ENCODE results near the gene TMEM245. TPM values are rescaled to one million over a fixed set of nuclear protein-coding genes. Genes with fewer than 3 reads are reported as not detected.
"Not testable (repeated sequence)": the region's sequence is repeated elsewhere in the genome, so short reads cannot be mapped to it uniquely, and the experiment has no call there.

The TMEM245 gene
- total RNA-seq, 1 donor = 37.6 TPM

GRCh38 chr9:109072821-109073435 is 46.8 kb downstream of the TMEM245 start:
- no peaks in the 10 kb centered on the region for H3K4me1 ChIP-seq (ENCODE audit: insufficient read depth, low read length)
- H3K9me3 ChIP-seq (ENCODE audit: low read depth, low read length) = no peaks in the 10 kb centered on the region
- H3K27me3 ChIP-seq (ENCODE audit: insufficient read depth, low read length) = no peaks in the 10 kb centered on the region
- H3K4me3 ChIP-seq (ENCODE audit: low read length) = no peak overlapping the region

DNA sequence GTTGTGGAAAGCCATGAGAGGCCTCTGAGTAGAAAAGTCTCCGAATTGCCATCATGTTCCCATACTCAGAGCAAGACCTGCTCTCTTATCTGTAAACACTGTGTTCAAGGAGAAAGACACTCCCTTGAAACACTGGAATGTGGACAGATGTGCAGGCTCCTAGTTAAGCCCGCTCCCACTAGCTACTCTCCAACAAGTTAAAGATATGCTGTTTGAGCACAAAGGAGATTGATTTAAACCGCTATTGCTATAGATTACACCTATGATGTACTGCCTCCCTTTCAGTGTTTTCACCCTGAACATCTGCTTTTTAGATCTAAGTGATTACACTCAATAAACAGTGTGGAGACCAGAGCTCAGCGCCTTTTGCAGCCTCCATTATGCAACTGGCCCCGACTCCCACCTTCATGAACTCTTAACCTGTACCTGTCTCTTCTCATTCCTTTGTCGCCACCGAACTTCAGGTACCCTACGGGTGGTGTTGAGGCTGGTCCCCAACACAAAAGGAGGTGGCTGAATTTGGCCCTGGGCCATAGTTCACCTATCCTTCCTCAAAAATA is 47.5 kb downstream of the TMEM245 start:
- no peaks in the 10 kb centered on the region for H3K9me3 ChIP-seq (ENCODE audit: low read depth, low read length)
- no peaks in the 10 kb centered on the region for H3K27me3 ChIP-seq (ENCODE audit: insufficient read depth, low read length)
- no peaks in the 10 kb centered on the region for H3K4me1 ChIP-seq (ENCODE audit: insufficient read depth, low read length)
- H3K4me3 ChIP-seq (ENCODE audit: low read length) = no peak overlapping the region

DNA sequence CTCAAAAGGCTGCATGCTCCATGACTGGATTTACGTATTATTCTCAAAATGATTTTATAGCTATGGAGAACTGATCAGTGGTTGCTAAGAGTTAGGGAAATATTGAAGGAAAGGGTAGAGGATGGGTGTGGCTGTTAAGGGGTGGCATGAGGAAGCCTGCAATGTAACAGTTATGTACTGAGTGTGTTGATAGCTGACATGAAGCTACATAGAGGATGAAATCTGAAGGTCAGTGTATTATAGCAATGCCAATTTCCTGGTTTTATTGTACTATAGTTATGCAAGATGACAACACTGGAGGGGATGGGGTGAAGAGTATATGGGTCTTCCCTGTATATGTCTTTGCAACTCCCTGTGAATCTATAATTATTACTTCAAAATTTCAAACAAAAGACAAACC is 51.0 kb downstream of the TMEM245 start:
- Histone ChIP-seq H3K27me3 (ENCODE audit: insufficient read depth, low read length) (no peaks in the 10 kb centered on the region), H3K4me1 (ENCODE audit: insufficient read depth, low read length) (no peaks in the 10 kb centered on the region), H3K4me3 (ENCODE audit: low read length) (no peak overlapping the region), H3K9me3 (ENCODE audit: low read depth, low read length) (no peaks in the 10 kb centered on the region)

DNA sequence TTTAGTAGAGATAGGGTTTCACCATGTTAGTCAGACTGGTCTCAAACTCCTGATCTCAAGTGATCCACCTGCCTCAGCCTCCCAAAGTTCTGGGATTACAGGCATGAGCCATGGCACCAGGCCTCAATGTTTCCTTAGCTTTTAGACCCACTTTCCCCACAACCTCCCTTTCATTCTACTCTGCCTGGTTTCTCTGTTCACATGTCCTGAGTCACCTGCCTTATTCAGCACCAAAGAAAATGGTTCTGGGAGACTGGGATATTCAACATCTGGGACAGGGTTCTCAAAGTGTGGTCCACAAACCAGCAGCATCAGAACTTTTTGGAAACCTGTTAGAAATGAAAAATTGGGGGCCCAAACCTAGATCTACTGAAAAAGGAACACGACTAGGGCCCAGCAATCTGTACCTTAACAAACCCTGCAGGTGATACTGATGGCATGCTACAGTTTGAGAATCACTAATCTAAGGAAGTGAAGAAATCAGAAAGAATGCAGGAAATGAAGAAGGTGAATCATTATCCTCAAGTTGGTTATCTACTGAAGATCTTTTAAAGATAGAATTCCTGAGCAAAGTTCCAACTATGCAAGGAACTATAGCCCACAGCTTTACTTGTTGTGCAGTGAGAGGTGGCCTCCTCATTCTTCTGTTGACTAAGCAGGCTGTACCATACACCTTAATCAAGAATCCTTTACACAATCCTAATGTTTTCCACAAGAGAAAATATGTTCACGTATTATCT is 54.6 kb downstream of the TMEM245 start:
- Histone ChIP-seq H3K4me1 (ENCODE audit: insufficient read depth, low read length) (no peaks in the 10 kb centered on the region), H3K9me3 (ENCODE audit: low read depth, low read length) (no peaks in the 10 kb centered on the region), H3K4me3 (ENCODE audit: low read length) (no peak overlapping the region), H3K27me3 (ENCODE audit: insufficient read depth, low read length) (no peaks in the 10 kb centered on the region)

DNA sequence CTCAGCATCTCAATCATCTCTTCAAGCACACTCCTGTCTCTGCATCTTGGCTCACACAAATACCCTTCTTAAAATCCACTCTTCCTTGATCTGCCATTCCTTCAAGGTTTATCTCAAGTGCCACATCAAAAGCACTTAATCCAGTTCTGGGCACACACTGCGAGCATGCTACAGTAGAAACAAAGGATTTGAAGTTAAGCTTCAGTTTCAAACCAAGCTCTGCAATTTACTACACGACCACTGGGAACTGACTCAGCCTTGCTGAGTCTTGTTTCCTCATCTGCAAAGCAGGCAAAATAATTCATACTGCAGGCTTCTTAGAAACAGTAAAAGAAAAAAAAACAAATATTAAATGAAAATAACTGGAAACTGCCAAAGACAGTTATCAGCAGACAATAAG is 56.0 kb downstream of the TMEM245 start:
- Histone ChIP-seq H3K4me3 (ENCODE audit: low read length) (no peak overlapping the region), H3K4me1 (ENCODE audit: insufficient read depth, low read length) (no peaks in the 10 kb centered on the region), H3K27me3 (ENCODE audit: insufficient read depth, low read length) (no peaks in the 10 kb centered on the region), H3K9me3 (ENCODE audit: low read depth, low read length) (no peaks in the 10 kb centered on the region)

- no peaks in the 10 kb centered on the region for H3K9me3 ChIP-seq (ENCODE audit: low read depth, low read length)
- H3K27me3 ChIP-seq (ENCODE audit: insufficient read depth, low read length) = no peaks in the 10 kb centered on the region
- no peak overlapping the region for H3K4me3 ChIP-seq (ENCODE audit: low read length)
- no peaks in the 10 kb centered on the region for H3K4me1 ChIP-seq (ENCODE audit: insufficient read depth, low read length)
These were observed 57.2 kb downstream of the TMEM245 start for GRCh38 chr9:109062543-109062942.

GRCh38 chr9:109060191-109060590 is 59.6 kb downstream of the TMEM245 start:
- Histone ChIP-seq H3K27me3 (ENCODE audit: insufficient read depth, low read length) (no peaks in the 10 kb centered on the region), H3K4me3 (ENCODE audit: low read length) (no peak overlapping the region), H3K4me1 (ENCODE audit: insufficient read depth, low read length) (no peaks in the 10 kb centered on the region), H3K9me3 (ENCODE audit: low read depth, low read length) (no peaks in the 10 kb centered on the region)

- not testable (repeated sequence) for H3K27me3 ChIP-seq (ENCODE audit: insufficient read depth, low read length); H3K4me1 ChIP-seq (ENCODE audit: insufficient read depth, low read length); H3K4me3 ChIP-seq (ENCODE audit: low read length); H3K9me3 ChIP-seq (ENCODE audit: low read depth, low read length)
These were observed 66.6 kb downstream of the TMEM245 start for GRCh38 chr9:109053121-109053520.

GRCh38 chr9:109052416-109052815 is 67.3 kb downstream of the TMEM245 start:
- H3K27me3 ChIP-seq (ENCODE audit: insufficient read depth, low read length) = no peaks in the 10 kb centered on the region
- no peaks in the 10 kb centered on the region for H3K9me3 ChIP-seq (ENCODE audit: low read depth, low read length)
- no peaks in the 10 kb centered on the region for H3K4me1 ChIP-seq (ENCODE audit: insufficient read depth, low read length)
- H3K4me3 ChIP-seq (ENCODE audit: low read length) = no peak overlapping the region

DNA sequence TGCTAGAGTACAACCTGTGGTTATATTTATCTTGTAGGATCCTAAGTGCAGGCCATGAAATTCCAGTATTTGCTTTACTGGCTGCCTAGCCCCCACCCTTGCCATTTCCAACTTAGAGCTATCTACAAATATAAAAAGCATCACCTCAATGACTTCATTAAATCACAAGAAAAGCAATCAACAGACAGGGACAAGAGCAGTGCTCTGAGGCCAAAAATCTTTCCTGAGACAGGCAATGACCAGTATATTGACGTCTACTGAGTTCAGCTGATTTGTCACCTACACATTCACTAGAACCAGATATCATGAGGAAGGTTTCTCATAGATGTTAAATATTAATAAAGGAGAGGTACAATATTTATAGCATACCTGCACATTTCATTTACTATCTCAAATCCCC is 68.0 kb downstream of the TMEM245 start:
- Histone ChIP-seq H3K4me1 (ENCODE audit: insufficient read depth, low read length) (no peaks in the 10 kb centered on the region), H3K4me3 (ENCODE audit: low read length) (no peak overlapping the region), H3K27me3 (ENCODE audit: insufficient read depth, low read length) (no peaks in the 10 kb centered on the region), H3K9me3 (ENCODE audit: low read depth, low read length) (no peaks in the 10 kb centered on the region)

DNA sequence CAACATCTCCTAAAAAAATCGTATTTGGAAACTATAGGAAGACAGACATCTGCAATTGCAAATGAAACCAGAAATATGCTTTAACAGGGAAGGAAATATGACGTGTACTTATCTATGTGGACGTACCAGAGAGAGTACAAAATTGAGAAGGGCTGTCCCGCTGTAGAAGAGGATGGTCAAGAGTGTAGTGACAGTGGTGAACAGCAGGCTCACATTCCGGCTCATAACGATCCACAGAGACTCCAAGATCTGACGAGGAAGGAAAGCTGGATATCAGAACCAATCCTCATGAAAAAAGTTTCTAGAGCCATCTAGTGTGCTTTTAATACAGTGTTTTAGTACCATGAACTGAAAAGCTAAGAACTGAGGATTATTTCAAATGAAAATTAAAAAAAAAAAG is 69.3 kb downstream of the TMEM245 start:
- H3K4me1 ChIP-seq (ENCODE audit: insufficient read depth, low read length) = no peaks in the 10 kb centered on the region

DNA sequence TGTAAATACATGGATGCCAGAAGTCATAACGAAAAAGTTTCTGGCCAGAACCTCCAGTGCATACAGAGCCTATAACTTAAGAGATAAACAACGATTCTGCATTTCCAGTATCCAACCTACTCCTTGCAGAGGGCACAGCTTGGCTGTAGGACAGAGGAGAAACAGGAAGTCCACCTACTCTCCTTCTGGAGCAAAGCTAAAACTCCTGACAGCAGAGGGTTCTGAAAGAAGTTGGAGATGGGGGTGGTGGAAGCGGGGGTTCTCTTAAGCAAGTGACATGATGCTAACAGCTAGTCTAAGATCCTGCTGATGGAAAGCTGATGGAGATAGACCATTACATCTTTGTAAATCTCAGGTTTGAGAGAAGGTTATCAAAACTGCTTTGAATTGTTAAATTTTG is 70.9 kb downstream of the TMEM245 start:
- H3K9me3 ChIP-seq (ENCODE audit: low read depth, low read length) = no peaks in the 10 kb centered on the region
- no peaks in the 10 kb centered on the region for H3K4me1 ChIP-seq (ENCODE audit: insufficient read depth, low read length)
- H3K4me3 ChIP-seq (ENCODE audit: low read length) = no peak overlapping the region
- H3K27me3 ChIP-seq (ENCODE audit: insufficient read depth, low read length) = no peaks in the 10 kb centered on the region

More for the DNA sequence above, 69.3 kb downstream of the TMEM245 start:
- Histone ChIP-seq H3K27me3 (ENCODE audit: insufficient read depth, low read length) (no peaks in the 10 kb centered on the region), H3K4me3 (ENCODE audit: low read length) (no peak overlapping the region), H3K9me3 (ENCODE audit: low read depth, low read length) (no peaks in the 10 kb centered on the region)

GRCh38 chr9:109047259-109047658 is 72.5 kb downstream of the TMEM245 start:
- Histone ChIP-seq H3K4me1 (ENCODE audit: insufficient read depth, low read length) (no peaks in the 10 kb centered on the region), H3K9me3 (ENCODE audit: low read depth, low read length) (no peaks in the 10 kb centered on the region), H3K4me3 (ENCODE audit: low read length) (no peak overlapping the region), H3K27me3 (ENCODE audit: insufficient read depth, low read length) (no peaks in the 10 kb centered on the region)

DNA sequence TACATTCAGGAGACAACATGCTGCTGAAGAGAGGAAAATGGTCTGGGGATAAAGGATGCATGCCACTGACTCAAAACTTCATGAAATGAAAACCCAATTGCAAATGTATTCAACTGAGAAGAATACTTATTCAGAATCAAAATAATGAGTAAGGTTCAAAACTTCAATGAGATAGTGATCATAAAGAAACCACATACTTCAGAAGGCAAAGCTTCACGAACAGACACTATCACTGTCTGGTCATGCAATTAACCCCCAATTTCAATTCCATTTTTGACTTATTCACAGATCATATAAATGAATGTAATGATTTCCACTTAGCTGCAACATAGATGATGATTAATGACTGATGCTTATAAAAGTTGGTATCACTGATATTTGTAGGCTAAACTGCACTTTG is 73.4 kb downstream of the TMEM245 start:
- Histone ChIP-seq H3K27me3 (ENCODE audit: insufficient read depth, low read length) (no peaks in the 10 kb centered on the region), H3K4me3 (ENCODE audit: low read length) (no peak overlapping the region), H3K9me3 (ENCODE audit: low read depth, low read length) (no peaks in the 10 kb centered on the region), H3K4me1 (ENCODE audit: insufficient read depth, low read length) (no peaks in the 10 kb centered on the region)

DNA sequence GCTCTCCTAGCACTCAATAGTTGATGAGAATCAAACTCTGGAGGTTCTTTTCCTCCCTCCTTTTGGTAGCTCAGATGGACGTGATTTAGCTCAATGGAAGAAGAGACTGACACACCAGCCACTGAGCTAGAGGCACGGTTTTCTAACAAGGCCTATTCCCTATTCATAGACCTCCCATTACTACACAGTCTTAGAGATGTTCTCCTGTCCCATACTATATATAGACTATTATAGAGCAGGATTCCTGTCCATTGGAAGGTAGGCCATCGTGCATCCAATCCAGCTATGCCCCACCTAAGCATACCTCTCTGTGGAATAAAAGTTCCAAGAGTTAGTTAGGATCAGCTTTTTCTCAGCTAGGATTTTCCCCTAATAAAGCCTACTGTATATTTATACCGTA is 76.2 kb downstream of the TMEM245 start:
- no peaks in the 10 kb centered on the region for H3K27me3 ChIP-seq (ENCODE audit: insufficient read depth, low read length)
- H3K9me3 ChIP-seq (ENCODE audit: low read depth, low read length) = no peaks in the 10 kb centered on the region
- H3K4me1 ChIP-seq (ENCODE audit: insufficient read depth, low read length) = no peaks in the 10 kb centered on the region
- no peak overlapping the region for H3K4me3 ChIP-seq (ENCODE audit: low read length)

GRCh38 chr9:109040571-109040970 is 79.2 kb downstream of the TMEM245 start:
- Histone ChIP-seq H3K9me3 (ENCODE audit: low read depth, low read length) (no peaks in the 10 kb centered on the region), H3K4me3 (ENCODE audit: low read length) (no peak overlapping the region), H3K27me3 (ENCODE audit: insufficient read depth, low read length) (no peaks in the 10 kb centered on the region)

More at GRCh38 chr9:109040571-109040970, 79.2 kb downstream of the TMEM245 start:
- no peaks in the 10 kb centered on the region for H3K4me1 ChIP-seq (ENCODE audit: insufficient read depth, low read length)
